GM19099 (cell line): ENCODE data around the gene TMA7.

ENCODE experiments used
- POLR2A ChIP-seq: IDR thresholded peaks from 3 replicates; pipeline ENCODE4 v1.6.1; 2011; ENCODE audit warnings: low read depth; ENCODE audit not compliant: insufficient read length; ENCODE audit errors: extremely low read depth

The TMA7 gene

GRCh38 chr3:48436855-48437254 lies 3.2 kb upstream of the TMA7 start:
- TF ChIP-seq POLR2A, result no peak

- TF ChIP-seq POLR2A, result no peak
These were observed 2.2 kb upstream of the TMA7 start for GRCh38 chr3:48437812-48438211.

GRCh38 chr3:48440590-48440958 lies 517 bp downstream of the TMA7 start:
- no peak for TF ChIP-seq POLR2A

- TF ChIP-seq POLR2A, result no peak
These were observed 1.9 kb downstream of the TMA7 start for GRCh38 chr3:48441940-48442339.

GRCh38 chr3:48445277-48445882 lies 5.3 kb downstream of the TMA7 start:
- TF ChIP-seq POLR2A, result peak; percentile 15

- TF ChIP-seq POLR2A, result no peak
These were observed 6.0 kb downstream of the TMA7 start for GRCh38 chr3:48446043-48446424.

GRCh38 chr3:48446425-48447193 lies 6.6 kb downstream of the TMA7 start, which contains the start of gene ATRIP:
TSS of gene ATRIP (plus strand) at chr3:48446737. CDS start at chr3:48446846, 109 bp downstream.
- peak; percentile 96 for TF ChIP-seq POLR2A

GRCh38 chr3:48451270-48451669 lies 11.2 kb downstream of the TMA7 start:
- TF ChIP-seq POLR2A, result no peak

GRCh38 chr3:48456456-48456855 lies 16.4 kb downstream of the TMA7 start:
- TF ChIP-seq POLR2A, result no peak

GRCh38 chr3:48459331-48459730 lies 19.3 kb downstream of the TMA7 start:
- no peak for TF ChIP-seq POLR2A

- TF ChIP-seq POLR2A, result no peak
These were observed 19.9 kb downstream of the TMA7 start for GRCh38 chr3:48459773-48460516.

- TF ChIP-seq POLR2A, result no peak
These were observed 20.5 kb downstream of the TMA7 start for GRCh38 chr3:48460517-48460902.

GRCh38 chr3:48463703-48464102 lies 23.6 kb downstream of the TMA7 start:
- no peak for TF ChIP-seq POLR2A

GRCh38 chr3:48464713-48465221 lies 24.7 kb downstream of the TMA7 start:
- TF ChIP-seq POLR2A, result no peak

- TF ChIP-seq POLR2A, result no peak
These were observed 25.1 kb downstream of the TMA7 start for GRCh38 chr3:48465237-48465530.
